ENCODE results near the gene ZNF800.

The ZNF800 gene

DNA sequence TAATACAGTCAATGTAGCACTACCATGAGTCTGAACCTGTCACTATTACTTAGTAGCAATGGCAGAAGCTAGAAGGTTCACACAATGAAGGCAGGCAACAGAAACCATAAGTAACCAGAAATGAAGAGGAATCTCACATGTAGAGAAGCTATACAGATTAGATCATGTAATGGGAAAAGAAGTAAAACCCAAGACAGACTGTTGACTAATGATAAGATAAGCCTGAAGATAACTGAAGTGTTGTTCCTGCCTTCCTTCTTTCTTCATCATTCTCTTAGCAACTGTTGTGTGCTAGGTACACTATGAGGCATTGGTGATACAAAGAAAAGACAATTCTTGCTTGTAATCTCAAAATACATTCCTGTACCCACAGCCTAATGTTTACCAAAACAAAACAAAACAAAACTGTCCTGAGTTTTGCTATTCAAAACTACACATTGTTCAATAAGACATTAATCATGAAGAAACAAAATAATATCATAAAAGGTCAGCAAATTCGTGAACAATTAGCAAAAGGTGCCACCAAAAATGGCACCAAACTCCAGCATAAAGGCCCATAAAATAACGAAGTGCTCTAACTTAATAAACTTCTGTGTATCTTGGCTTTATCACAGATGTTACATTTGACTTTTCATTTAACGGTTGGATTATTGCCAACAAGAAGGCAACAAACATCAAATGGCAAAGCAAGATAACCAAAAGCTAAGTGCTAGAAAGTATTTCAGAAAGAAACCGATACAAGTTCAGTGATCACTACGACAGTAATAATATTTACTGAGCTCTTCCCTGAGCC lies 27.1 kb downstream of the ZNF800 start:
- TF ChIP-seq, protein P1, sequence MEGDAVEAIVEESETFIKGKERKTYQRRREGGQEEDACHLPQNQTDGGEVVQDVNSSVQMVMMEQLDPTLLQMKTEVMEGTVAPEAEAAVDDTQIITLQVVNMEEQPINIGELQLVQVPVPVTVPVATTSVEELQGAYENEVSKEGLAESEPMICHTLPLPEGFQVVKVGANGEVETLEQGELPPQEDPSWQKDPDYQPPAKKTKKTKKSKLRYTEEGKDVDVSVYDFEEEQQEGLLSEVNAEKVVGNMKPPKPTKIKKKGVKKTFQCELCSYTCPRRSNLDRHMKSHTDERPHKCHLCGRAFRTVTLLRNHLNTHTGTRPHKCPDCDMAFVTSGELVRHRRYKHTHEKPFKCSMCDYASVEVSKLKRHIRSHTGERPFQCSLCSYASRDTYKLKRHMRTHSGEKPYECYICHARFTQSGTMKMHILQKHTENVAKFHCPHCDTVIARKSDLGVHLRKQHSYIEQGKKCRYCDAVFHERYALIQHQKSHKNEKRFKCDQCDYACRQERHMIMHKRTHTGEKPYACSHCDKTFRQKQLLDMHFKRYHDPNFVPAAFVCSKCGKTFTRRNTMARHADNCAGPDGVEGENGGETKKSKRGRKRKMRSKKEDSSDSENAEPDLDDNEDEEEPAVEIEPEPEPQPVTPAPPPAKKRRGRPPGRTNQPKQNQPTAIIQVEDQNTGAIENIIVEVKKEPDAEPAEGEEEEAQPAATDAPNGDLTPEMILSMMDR (IDR thresholded peaks at IDR 0.05; ENCODE audit: insufficient read depth, low read length, poor library complexity, severe bottlenecking) = no peak
- Histone ChIP-seq H3K4me3 (replicated peaks; ENCODE audit: low read depth, low read length) (no peak overlapping the region), H3K36me3 (ENCODE audit: control insufficient read depth, insufficient read depth, low read length) (peaks cover 3% of the 10 kb centered on the region), H3K27me3 (replicated peaks; ENCODE audit: control insufficient read depth, insufficient read depth, low read length) (no peaks in the 10 kb centered on the region)
- no peak for DNase-seq (ENCODE audit: extremely low read depth, insufficient read length)

DNA sequence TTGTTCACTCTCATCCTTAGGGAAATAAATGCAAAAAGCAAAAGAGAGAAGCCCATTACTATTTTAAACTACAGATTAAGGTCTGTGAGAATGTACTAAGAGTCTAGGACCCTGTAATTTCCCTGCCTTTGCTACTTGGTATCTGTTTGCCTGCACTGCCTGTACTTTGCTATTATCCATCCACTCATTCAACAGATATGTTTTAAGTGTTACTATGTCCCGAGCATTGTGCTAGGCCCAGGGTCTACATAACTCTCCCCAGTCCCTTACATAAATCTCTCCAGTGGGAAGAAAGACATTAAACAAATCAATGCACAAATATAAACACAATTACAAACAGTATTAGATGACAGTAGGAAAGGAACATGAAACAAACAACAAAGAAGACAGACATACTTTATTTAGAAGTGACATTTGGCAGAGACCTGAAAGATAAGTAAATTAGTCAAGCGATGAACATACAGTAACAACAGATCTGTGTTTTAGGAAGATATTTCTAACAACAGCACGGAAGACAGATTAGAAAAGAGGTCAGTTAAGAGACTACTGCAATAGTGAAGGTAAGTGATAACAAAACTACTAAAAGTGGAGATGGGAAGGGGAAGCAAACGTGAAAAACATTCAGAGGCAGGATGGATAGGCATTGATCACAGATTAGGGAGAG lies 30.0 kb downstream of the ZNF800 start:
- no peaks in the 10 kb centered on the region for H3K27me3 ChIP-seq (replicated peaks; ENCODE audit: control insufficient read depth, insufficient read depth, low read length)
- H3K36me3 ChIP-seq (ENCODE audit: control insufficient read depth, insufficient read depth, low read length) = peaks cover 3% of the 10 kb centered on the region
- TF ChIP-seq, protein P1 (IDR thresholded peaks at IDR 0.05; ENCODE audit: insufficient read depth, low read length, poor library complexity, severe bottlenecking) = no peak
- DNase-seq (ENCODE audit: extremely low read depth, insufficient read length) = no peak
- H3K4me3 ChIP-seq (replicated peaks; ENCODE audit: low read depth, low read length) = no peak overlapping the region

DNA sequence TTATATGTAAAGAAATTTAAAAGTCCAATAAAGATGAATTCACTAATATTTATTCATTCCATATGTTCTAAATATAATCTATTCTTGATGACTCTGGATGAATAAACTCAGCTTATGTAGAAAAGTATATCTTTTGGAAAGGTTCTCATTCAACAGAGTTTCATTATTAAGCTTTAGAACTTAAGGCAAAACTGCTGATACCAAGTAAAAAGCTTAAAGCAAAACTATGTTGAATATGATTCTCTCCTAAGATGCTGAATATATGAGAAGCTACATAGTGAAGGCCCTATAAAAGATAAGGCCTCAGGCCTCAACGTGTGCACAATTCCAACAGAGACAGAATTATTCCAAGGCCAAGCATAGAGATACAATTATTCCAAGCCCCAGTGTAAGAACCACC lies 30.8 kb downstream of the ZNF800 start:
- TF ChIP-seq, protein P1 (IDR thresholded peaks at IDR 0.05; ENCODE audit: insufficient read depth, low read length, poor library complexity, severe bottlenecking) = no peak
- H3K4me3 ChIP-seq (replicated peaks; ENCODE audit: low read depth, low read length) = no peak overlapping the region
- peaks cover 3% of the 10 kb centered on the region for H3K36me3 ChIP-seq (ENCODE audit: control insufficient read depth, insufficient read depth, low read length)
- H3K27me3 ChIP-seq (replicated peaks; ENCODE audit: control insufficient read depth, insufficient read depth, low read length) = no peaks in the 10 kb centered on the region
- no peak for DNase-seq (ENCODE audit: extremely low read depth, insufficient read length)

DNA sequence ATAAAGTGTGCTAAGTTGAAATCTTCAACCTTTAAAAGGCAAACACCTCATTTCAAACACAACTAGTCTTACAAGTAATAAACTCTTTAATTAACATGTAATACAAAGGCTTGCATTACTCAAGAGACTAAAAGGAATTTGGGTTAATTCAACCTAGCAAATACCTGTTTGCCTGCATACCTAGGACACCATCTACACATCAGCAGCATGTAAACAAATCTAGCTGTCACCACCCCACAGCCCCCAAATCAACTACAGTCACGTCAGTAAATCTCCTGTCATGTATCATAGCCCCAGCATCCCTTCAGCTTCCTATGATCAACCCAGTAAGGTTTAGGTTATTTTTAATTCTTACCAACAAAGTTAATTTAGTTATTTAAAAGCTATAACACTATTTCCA lies 33.5 kb downstream of the ZNF800 start:
- peaks cover 3% of the 10 kb centered on the region for H3K36me3 ChIP-seq (ENCODE audit: control insufficient read depth, insufficient read depth, low read length)
- no peak overlapping the region for H3K4me3 ChIP-seq (replicated peaks; ENCODE audit: low read depth, low read length)
- TF ChIP-seq, protein P1 (IDR thresholded peaks at IDR 0.05; ENCODE audit: insufficient read depth, low read length, poor library complexity, severe bottlenecking) = no peak

DNA sequence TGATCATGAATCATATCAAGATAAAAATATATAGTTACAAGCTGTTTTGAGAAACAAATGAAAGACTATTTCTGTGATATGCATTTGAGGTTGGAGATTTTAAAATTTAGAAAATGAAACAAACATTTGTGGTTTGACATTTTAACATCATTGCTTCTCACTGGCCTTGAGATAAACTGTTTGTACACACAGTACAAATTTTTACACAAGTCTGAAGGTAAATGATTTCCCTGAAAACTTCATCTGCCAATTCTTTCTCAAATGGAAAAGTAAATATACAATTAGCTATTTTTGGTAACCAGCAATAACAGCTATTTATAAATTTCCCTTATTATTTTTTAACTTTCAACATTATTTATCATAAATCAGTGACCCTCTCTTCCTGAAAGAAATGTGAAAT lies 38.6 kb downstream of the ZNF800 start:
- Histone ChIP-seq H3K27me3 (replicated peaks; ENCODE audit: control insufficient read depth, insufficient read depth, low read length) (no peaks in the 10 kb centered on the region), H3K4me3 (replicated peaks; ENCODE audit: low read depth, low read length) (no peak overlapping the region), H3K36me3 (ENCODE audit: control insufficient read depth, insufficient read depth, low read length) (no peaks in the 10 kb centered on the region; the same call in 1 of the 2 replicates)
- DNase-seq (ENCODE audit: extremely low read depth, insufficient read length) = no peak
- TF ChIP-seq, protein P1 (IDR thresholded peaks at IDR 0.05; ENCODE audit: insufficient read depth, low read length, poor library complexity, severe bottlenecking) = no peak

More for the DNA sequence above, 33.5 kb downstream of the ZNF800 start:
- no peaks in the 10 kb centered on the region for H3K27me3 ChIP-seq (replicated peaks; ENCODE audit: control insufficient read depth, insufficient read depth, low read length)
- DNase-seq (ENCODE audit: extremely low read depth, insufficient read length) = no peak

Measured in GM06990 (cell line).